ENCODE data around the gene MRPL28.
"Not testable (repeated sequence)": the region's sequence is repeated elsewhere in the genome, so short reads cannot be mapped to it uniquely, and the experiment has no call there.

The MRPL28 gene

GRCh38 chr16:389352-389751 is 19.0 kb upstream of the MRPL28 start:
- Histone ChIP-seq H2AFZ (ENCODE audit: low read depth, low read length, severe bottlenecking) (no peak overlapping the region), H3K9ac (ENCODE audit: low read length) (no peak overlapping the region)

GRCh38 chr16:387761-388666 is 17.7 kb upstream of the MRPL28 start:
- H3K27ac ChIP-seq (ENCODE audit: low read depth, low read length); H3K4me3 ChIP-seq (ENCODE audit: insufficient read depth, low read length, poor library complexity, severe bottlenecking); H3K79me2 ChIP-seq (ENCODE audit: insufficient read depth, low read length); H3F3A ChIP-seq (ENCODE audit: insufficient read depth); H3K9ac ChIP-seq (ENCODE audit: low read length); H3K9me2 ChIP-seq (replicated peaks; ENCODE audit: insufficient read depth, low read length); H3K9me3 ChIP-seq (ENCODE audit: insufficient read depth, low read length); H4K20me1 ChIP-seq (ENCODE audit: low read depth, low read length); H3K27me3 ChIP-seq (ENCODE audit: low read length); H3K4me2 ChIP-seq (ENCODE audit: low read depth, low read length, poor library complexity, severe bottlenecking); H3K36me3 ChIP-seq (ENCODE audit: low read length); H2AFZ ChIP-seq (ENCODE audit: low read depth, low read length, severe bottlenecking): not testable (repeated sequence)

More at GRCh38 chr16:389352-389751, 19.0 kb upstream of the MRPL28 start:
- Histone ChIP-seq H3K79me2 (ENCODE audit: insufficient read depth, low read length) (no peaks in the 10 kb centered on the region), H3K4me3 (ENCODE audit: insufficient read depth, low read length, poor library complexity, severe bottlenecking) (no peak overlapping the region), H3K36me3 (ENCODE audit: low read length) (no peaks in the 10 kb centered on the region), H3F3A (ENCODE audit: insufficient read depth) (no peaks in the 10 kb centered on the region; the same call in 1 of the 2 replicates), H3K27me3 (ENCODE audit: low read length) (no peaks in the 10 kb centered on the region), H3K4me2 (ENCODE audit: low read depth, low read length, poor library complexity, severe bottlenecking) (no peak overlapping the region), H3K9me2 (replicated peaks; ENCODE audit: insufficient read depth, low read length) (no peaks in the 10 kb centered on the region), H3K9me3 (ENCODE audit: insufficient read depth, low read length) (no peaks in the 10 kb centered on the region), H4K20me1 (ENCODE audit: low read depth, low read length) (no peaks in the 10 kb centered on the region), H3K27ac (ENCODE audit: low read depth, low read length) (no peak overlapping the region)
- TF ChIP-seq CTCF (IDR thresholded peaks at IDR 0.05; ENCODE audit: insufficient read depth, low read length, poor library complexity, severe bottlenecking) (no peak), EZH2phosphoT487 (conservative IDR thresholded peaks at IDR 0.05; ENCODE audit: low read length) (no peak)

- Histone ChIP-seq H3K4me3 (ENCODE audit: insufficient read depth, low read length, poor library complexity, severe bottlenecking) (no peak overlapping the region), H3K9me3 (ENCODE audit: insufficient read depth, low read length) (no peaks in the 10 kb centered on the region), H3K4me2 (ENCODE audit: low read depth, low read length, poor library complexity, severe bottlenecking) (no peak overlapping the region), H3K79me2 (ENCODE audit: insufficient read depth, low read length) (no peaks in the 10 kb centered on the region), H3K9me2 (replicated peaks; ENCODE audit: insufficient read depth, low read length) (no peaks in the 10 kb centered on the region), H3K9ac (ENCODE audit: low read length) (no peak overlapping the region), H2AFZ (ENCODE audit: low read depth, low read length, severe bottlenecking) (no peak overlapping the region), H4K20me1 (ENCODE audit: low read depth, low read length) (no peaks in the 10 kb centered on the region), H3F3A (ENCODE audit: insufficient read depth) (peaks cover 11% of the 10 kb centered on the region), H3K36me3 (ENCODE audit: low read length) (no peaks in the 10 kb centered on the region), H3K27ac (ENCODE audit: low read depth, low read length) (no peak overlapping the region), H3K27me3 (ENCODE audit: low read length) (no peaks in the 10 kb centered on the region)
- no peak for TF ChIP-seq EZH2phosphoT487 (conservative IDR thresholded peaks at IDR 0.05; ENCODE audit: low read length)
- TF ChIP-seq CTCF (IDR thresholded peaks at IDR 0.05; ENCODE audit: insufficient read depth, low read length, poor library complexity, severe bottlenecking), result no peak
These were observed 16.4 kb upstream of the MRPL28 start for GRCh38 chr16:386641-387156.
